ENCODE data around the gene ZNF184. TPM values are rescaled to one million over a fixed set of nuclear protein-coding genes. Genes with fewer than 3 reads are reported as not detected.

ZNF184 gene
- total and polyA plus RNA-seq, 9 of the 15 experiments (the other 6 are each of a cell fraction or from before 2014, with no cell fraction given) = 7.6 to 22.2 (median 12.8) TPM

DNA sequence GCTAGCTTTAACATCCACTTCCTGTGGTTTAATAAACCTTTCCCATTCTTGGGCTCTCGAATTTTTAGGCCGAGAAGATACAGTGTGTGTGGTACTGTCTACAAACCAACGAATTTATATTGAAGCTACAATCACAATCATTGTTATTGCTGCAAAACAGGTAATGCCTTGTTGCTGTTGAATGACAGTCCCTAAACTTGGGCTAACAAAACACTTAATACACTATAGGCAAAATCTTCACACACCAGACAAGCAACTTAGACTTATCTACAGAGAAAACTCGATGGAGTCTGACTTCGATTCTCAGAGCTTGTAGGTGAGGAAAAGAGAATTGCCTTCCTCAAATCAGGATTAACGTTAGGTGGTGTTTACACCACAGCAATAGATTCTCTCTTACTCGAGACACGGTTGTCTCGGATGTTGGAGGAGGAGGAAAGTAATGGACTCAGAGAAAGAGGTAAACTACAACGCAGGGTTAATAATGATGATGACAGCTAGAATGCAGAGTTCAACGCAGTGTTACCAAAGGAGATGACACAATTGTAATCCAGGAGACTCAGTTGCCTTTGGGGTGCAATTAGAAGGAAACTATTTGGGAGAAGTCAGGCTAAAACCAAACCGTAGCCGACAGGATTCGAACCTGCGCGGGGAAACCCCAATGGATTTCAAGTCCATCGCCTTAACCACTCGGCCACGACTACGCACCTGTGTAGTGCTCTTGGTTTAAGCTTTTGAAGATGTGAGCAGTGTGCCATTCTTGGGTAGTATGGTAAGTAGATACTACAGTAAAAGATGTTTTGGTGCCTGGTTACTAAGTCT lies 32.5 kb upstream of the ZNF184 start (continued):
- TF ChIP-seq SRSF3 (IDR thresholded peaks at IDR 0.05; ENCODE audit: insufficient read depth, low read length) = no peak
- TF ChIP-seq, protein P1, sequence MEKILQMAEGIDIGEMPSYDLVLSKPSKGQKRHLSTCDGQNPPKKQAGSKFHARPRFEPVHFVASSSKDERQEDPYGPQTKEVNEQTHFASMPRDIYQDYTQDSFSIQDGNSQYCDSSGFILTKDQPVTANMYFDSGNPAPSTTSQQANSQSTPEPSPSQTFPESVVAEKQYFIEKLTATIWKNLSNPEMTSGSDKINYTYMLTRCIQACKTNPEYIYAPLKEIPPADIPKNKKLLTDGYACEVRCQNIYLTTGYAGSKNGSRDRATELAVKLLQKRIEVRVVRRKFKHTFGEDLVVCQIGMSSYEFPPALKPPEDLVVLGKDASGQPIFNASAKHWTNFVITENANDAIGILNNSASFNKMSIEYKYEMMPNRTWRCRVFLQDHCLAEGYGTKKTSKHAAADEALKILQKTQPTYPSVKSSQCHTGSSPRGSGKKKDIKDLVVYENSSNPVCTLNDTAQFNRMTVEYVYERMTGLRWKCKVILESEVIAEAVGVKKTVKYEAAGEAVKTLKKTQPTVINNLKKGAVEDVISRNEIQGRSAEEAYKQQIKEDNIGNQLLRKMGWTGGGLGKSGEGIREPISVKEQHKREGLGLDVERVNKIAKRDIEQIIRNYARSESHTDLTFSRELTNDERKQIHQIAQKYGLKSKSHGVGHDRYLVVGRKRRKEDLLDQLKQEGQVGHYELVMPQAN (IDR thresholded peaks at IDR 0.05; ENCODE audit: borderline replicate concordance) = peak; percentile 11; the same call in 1 of the 2 replicates
- TF ChIP-seq NUFIP1 (IDR thresholded peaks at IDR 0.05; ENCODE audit: partially characterized antibody) = peak; percentile 54
- peak; percentile 79 for TF ChIP-seq BCOR (IDR thresholded peaks at IDR 0.05)
- TF ChIP-seq RB1 (IDR thresholded peaks at IDR 0.05; ENCODE audit: low read depth) = peak; percentile 76
- TF ChIP-seq TSC22D4 (tag; IDR thresholded peaks at IDR 0.05) = no peak
- no peak for TF ChIP-seq RBM22 (IDR thresholded peaks at IDR 0.05; ENCODE audit: low read depth, low read length, poor library complexity, severe bottlenecking)
- TF ChIP-seq ZNF444 (CRISPR knock-in tag; IDR thresholded peaks at IDR 0.05) = no peak
- TF ChIP-seq PRPF4 (IDR thresholded peaks at IDR 0.05; ENCODE audit: insufficient read depth, low read depth, low read length, poor library complexity, severe bottlenecking) = no peak
- TF ChIP-seq POLR2G (IDR thresholded peaks at IDR 0.05; ENCODE audit: low read depth, low read length) = no peak
- TF ChIP-seq, protein P2, sequence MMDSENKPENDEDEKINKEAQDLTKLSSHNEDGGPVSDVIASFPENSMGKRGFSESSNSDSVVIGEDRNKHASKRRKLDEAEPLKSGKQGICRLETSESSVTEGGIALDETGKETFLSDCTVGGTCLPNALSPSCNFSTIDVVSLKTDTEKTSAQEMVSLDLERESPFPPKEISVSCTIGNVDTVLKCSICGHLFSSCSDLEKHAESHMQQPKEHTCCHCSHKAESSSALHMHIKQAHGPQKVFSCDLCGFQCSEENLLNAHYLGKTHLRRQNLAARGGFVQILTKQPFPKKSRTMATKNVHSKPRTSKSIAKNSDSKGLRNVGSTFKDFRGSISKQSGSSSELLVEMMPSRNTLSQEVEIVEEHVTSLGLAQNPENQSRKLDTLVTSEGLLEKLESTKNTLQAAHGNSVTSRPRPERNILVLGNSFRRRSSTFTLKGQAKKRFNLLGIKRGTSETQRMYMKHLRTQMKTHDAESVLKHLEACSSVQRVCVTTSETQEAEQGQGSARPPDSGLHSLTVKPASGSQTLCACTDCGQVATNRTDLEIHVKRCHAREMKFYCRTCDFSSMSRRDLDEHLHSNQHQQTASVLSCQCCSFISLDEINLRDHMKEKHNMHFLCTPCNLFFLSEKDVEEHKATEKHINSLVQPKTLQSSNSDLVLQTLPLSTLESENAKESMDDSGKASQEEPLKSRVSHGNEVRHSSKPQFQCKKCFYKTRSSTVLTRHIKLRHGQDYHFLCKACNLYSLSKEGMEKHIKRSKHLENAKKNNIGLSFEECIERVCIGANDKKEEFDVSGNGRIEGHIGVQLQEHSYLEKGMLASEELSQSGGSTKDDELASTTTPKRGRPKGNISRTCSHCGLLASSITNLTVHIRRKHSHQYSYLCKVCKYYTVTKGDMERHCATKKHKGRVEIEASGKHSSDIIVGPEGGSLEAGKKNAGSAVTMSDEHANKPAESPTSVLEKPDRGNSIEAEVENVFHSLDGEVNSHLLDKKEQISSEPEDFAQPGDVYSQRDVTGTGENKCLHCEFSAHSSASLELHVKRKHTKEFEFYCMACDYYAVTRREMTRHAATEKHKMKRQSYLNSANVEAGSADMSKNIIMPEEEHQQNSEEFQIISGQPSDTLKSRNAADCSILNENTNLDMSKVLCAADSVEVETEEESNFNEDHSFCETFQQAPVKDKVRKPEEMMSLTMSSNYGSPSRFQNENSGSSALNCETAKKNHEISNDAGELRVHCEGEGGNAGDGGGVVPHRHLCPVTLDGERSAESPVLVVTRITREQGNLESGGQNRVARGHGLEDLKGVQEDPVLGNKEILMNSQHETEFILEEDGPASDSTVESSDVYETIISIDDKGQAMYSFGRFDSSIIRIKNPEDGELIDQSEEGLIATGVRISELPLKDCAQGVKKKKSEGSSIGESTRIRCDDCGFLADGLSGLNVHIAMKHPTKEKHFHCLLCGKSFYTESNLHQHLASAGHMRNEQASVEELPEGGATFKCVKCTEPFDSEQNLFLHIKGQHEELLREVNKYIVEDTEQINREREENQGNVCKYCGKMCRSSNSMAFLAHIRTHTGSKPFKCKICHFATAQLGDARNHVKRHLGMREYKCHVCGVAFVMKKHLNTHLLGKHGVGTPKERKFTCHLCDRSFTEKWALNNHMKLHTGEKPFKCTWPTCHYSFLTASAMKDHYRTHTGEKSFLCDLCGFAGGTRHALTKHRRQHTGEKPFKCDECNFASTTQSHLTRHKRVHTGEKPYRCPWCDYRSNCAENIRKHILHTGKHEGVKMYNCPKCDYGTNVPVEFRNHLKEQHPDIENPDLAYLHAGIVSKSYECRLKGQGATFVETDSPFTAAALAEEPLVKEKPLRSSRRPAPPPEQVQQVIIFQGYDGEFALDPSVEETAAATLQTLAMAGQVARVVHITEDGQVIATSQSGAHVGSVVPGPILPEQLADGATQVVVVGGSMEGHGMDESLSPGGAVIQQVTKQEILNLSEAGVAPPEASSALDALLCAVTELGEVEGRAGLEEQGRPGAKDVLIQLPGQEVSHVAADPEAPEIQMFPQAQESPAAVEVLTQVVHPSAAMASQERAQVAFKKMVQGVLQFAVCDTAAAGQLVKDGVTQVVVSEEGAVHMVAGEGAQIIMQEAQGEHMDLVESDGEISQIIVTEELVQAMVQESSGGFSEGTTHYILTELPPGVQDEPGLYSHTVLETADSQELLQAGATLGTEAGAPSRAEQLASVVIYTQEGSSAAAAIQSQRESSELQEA (IDR thresholded peaks at IDR 0.05; ENCODE audit: low read depth) = peak; percentile 77
- no peak for TF ChIP-seq ZNF121 (CRISPR knock-in tag; conservative IDR thresholded peaks at IDR 0.05)
- no peak for TF ChIP-seq ZNF253 (CRISPR knock-in tag; conservative IDR thresholded peaks at IDR 0.05)
- no peak for TF ChIP-seq ZNF551 (CRISPR knock-in tag; IDR thresholded peaks at IDR 0.05)
- no peak for TF ChIP-seq ZNF696 (CRISPR knock-in tag; conservative IDR thresholded peaks at IDR 0.05)
- TF ChIP-seq PHF21A (IDR thresholded peaks at IDR 0.05; ENCODE audit: borderline replicate concordance, low read depth) = no peak
- TF ChIP-seq TCFL5 (CRISPR knock-in tag; conservative IDR thresholded peaks at IDR 0.05) = no peak
- TF ChIP-seq ZKSCAN1 (IDR thresholded peaks at IDR 0.05; ENCODE audit: low read depth, low read length) = peak; percentile 82

All from K562 (cell line).